SK-MEL-5 (cell line): ENCODE data around the gene HCAR1. TPM values are rescaled to one million over a fixed set of nuclear protein-coding genes. Genes with fewer than 3 reads are reported as not detected.
"Not testable (repeated sequence)": the region's sequence is repeated elsewhere in the genome, so short reads cannot be mapped to it uniquely, and the experiment has no call there.

Source experiments
- DNase-seq: peaks from one replicate; pipeline ENCODE4 v3.0.0-alpha.2; 2016; ENCODE audit warnings: low read depth, low spot score
- in situ Hi-C: cut with HindIII; loops from 2 replicates; pipeline ENCODE4 v1.10.0; 2016; ENCODE audit warnings: low sequenced_read_pairs, high pct_unique_total_duplicates, low pct_unique_long_range_greater_than_20kb
- small RNA-seq, 2 experiments: library from RNA; depleted of rRNA; stranded (forward); fragments of <200 nt; gene quantifications; one replicate each; pipeline ENCODE3, GENCODE V24; 2014
- total RNA-seq: library from RNA; depleted of rRNA; stranded (reverse); fragments of >200 nt; shearing (Covaris generic); gene quantifications from 2 replicates; pipeline ENCODE4 v1.2.3, GENCODE V29; 2014; rRNA removed

The HCAR1 gene
- total RNA-seq, 1 experiment from 2014 or later: not detected

GRCh38 chr12:122687086-122687485, 43.6 kb downstream of the HCAR1 start:
- DNase-seq: no peak
- in situ Hi-C loops: no loop called here

GRCh38 chr12:122686538-122686937, 44.1 kb downstream of the HCAR1 start:
- no peak for DNase-seq
- in situ Hi-C loops: no loop called here

- no peak for DNase-seq
- in situ Hi-C loops: no loop called here
Observed at GRCh38 chr12:122684297-122684813, 46.3 kb downstream of the HCAR1 start.

- in situ Hi-C loops: no loop called here
- peak; percentile 21 for DNase-seq
Observed at GRCh38 chr12:122681814-122682213, 48.8 kb downstream of the HCAR1 start.

- DNase-seq, in situ Hi-C loops: not testable (repeated sequence)
Observed at GRCh38 chr12:122680989-122681388, 49.7 kb downstream of the HCAR1 start.

- in situ Hi-C loops, DNase-seq: not testable (repeated sequence)
Observed at GRCh38 chr12:122676781-122677180, 53.9 kb downstream of the HCAR1 start.

Small RNAs within 50 kb of the gene (small RNA-seq; reads per million reads assigned to genes)
- gene AC026333.2 (0 reads per million in 2 experiments), gene RF00019 (0 reads per million in 2 experiments)

Other genes starting within 250 kb of the HCAR1 start
- gene ZCCHC8, start 229.9 kb downstream of the HCAR1 start, total RNA-seq: 23.8 and 25.4 TPM in 2 replicates
- 41.1 and 43.5 TPM in 2 replicates for gene RSRC2, start 203.9 kb downstream of the HCAR1 start, total RNA-seq
- 38.7 and 64.0 TPM in 2 replicates for gene KNTC1, start 203.6 kb downstream of the HCAR1 start, total RNA-seq
- gene HCAR2, start 27.5 kb downstream of the HCAR1 start, total RNA-seq: not detected in 2 replicates
- not detected in 2 replicates for gene HCAR3, start 14.0 kb downstream of the HCAR1 start, total RNA-seq
- 59.4 and 63.1 TPM in 2 replicates for gene DENR, start 22.0 kb upstream of the HCAR1 start, total RNA-seq
- 1.5 TPM in 2 replicates for gene CCDC62, start 43.7 kb upstream of the HCAR1 start, total RNA-seq
- gene HIP1R, start 104.6 kb upstream of the HCAR1 start, total RNA-seq: 30.7 and 52.7 TPM in 2 replicates
- 39.3 and 42.9 TPM in 2 replicates for gene VPS37B, start 165.3 kb upstream of the HCAR1 start, total RNA-seq
- 8.3 and 11.8 TPM in 2 replicates for gene ABCB9, start 235.6 kb upstream of the HCAR1 start, total RNA-seq
- 12.2 and 15.0 TPM in 2 replicates for gene OGFOD2, start 244.4 kb upstream of the HCAR1 start, total RNA-seq
- gene ARL6IP4, start 249.8 kb upstream of the HCAR1 start, total RNA-seq: 128 and 148 TPM in 2 replicates